ENCODE results near the gene HNRNPUL1. TPM values are rescaled to one million over a fixed set of nuclear protein-coding genes. Genes with fewer than 3 reads are reported as not detected.

Gene HNRNPUL1
- total and polyA plus RNA-seq, 9 of the 15 experiments (the other 6 are each of a cell fraction or from before 2014, with no cell fraction given): 7.3 to 211 (median 85.0) TPM

DNA sequence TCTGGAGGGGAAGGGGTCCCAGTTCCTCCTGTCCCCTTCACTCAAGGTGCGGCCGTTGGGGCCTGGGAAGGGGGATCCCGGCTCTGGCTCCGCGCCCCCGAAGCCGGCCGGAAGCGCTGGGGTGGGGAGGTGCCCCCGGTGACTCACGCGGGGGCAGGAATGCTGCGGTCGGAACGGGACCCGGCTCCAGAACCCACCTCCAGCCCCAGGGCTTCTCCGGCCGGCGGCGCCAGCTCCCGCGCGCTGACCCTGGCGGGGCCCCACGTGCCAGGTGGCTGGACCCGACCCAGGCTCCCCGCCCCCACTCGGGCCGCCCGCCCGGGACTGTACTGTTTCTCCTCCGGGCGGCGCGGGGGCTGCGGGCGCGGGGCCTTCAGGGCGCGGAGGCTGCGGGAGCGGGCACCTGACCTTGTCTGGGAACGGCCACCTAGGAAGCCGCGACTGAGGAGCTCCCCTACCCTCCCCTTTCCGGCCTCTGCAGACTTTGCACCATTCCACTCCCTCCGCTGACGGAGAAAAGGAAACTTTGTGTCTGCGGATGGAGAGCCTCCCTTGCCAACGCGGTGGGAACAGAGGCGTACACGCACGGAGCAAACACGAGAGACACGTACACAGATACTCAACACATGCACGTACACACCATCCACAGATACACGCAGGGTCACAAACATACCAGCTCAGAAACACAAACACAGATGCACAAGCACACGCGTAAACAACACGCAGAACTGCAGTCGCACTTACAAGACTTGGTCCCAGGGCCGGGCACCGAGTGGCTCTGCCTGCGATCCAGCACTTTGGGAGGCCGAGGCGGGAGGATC lies 37.9 kb upstream of the HNRNPUL1 start (continued):
- TF ChIP-seq, protein P1, sequence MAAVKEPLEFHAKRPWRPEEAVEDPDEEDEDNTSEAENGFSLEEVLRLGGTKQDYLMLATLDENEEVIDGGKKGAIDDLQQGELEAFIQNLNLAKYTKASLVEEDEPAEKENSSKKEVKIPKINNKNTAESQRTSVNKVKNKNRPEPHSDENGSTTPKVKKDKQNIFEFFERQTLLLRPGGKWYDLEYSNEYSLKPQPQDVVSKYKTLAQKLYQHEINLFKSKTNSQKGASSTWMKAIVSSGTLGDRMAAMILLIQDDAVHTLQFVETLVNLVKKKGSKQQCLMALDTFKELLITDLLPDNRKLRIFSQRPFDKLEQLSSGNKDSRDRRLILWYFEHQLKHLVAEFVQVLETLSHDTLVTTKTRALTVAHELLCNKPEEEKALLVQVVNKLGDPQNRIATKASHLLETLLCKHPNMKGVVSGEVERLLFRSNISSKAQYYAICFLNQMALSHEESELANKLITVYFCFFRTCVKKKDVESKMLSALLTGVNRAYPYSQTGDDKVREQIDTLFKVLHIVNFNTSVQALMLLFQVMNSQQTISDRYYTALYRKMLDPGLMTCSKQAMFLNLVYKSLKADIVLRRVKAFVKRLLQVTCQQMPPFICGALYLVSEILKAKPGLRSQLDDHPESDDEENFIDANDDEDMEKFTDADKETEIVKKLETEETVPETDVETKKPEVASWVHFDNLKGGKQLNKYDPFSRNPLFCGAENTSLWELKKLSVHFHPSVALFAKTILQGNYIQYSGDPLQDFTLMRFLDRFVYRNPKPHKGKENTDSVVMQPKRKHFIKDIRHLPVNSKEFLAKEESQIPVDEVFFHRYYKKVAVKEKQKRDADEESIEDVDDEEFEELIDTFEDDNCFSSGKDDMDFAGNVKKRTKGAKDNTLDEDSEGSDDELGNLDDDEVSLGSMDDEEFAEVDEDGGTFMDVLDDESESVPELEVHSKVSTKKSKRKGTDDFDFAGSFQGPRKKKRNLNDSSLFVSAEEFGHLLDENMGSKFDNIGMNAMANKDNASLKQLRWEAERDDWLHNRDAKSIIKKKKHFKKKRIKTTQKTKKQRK (IDR thresholded peaks at IDR 0.05; ENCODE audit: borderline replicate concordance, low read depth, low read length): no peak
- TF ChIP-seq ZNF75A (CRISPR knock-in tag; IDR thresholded peaks at IDR 0.05) (no peak), HES1 (IDR thresholded peaks at IDR 0.05; ENCODE audit: low read depth) (0 out of 2 replicates have a peak, but pooled peaks have one; percentile 35), EGR1 (conservative IDR thresholded peaks at IDR 0.05) (peak; percentile 78), OTX1 (CRISPR knock-in tag; IDR thresholded peaks at IDR 0.05) (peak; percentile 92), SMAD2 (IDR thresholded peaks at IDR 0.05; ENCODE audit: low read depth, low read length) (no peak), ZNF239 (CRISPR knock-in tag; IDR thresholded peaks at IDR 0.05) (no peak), ZBTB43 (CRISPR knock-in tag; IDR thresholded peaks at IDR 0.05) (no peak), JUN (IDR thresholded peaks at IDR 0.05; ENCODE audit: borderline replicate concordance, low read depth, low read length) (0 out of 2 replicates have a peak, but pooled peaks have one; percentile 49), JUN (CRISPR knock-in tag; IDR thresholded peaks at IDR 0.05; ENCODE audit: borderline replicate concordance) (no peak; the same call in 1 of the 2 replicates), MIER1 (IDR thresholded peaks at IDR 0.05; ENCODE audit: low read depth) (no peak), MTA1 (IDR thresholded peaks at IDR 0.05; ENCODE audit: borderline replicate concordance) (peak; percentile 28; the same call in 1 of the 2 replicates), ZBTB1 (CRISPR knock-in tag; IDR thresholded peaks at IDR 0.05; ENCODE audit: borderline replicate concordance, low read depth) (peak; percentile 60; the same call in 1 of the 2 replicates)
- TF ChIP-seq, protein P2, sequence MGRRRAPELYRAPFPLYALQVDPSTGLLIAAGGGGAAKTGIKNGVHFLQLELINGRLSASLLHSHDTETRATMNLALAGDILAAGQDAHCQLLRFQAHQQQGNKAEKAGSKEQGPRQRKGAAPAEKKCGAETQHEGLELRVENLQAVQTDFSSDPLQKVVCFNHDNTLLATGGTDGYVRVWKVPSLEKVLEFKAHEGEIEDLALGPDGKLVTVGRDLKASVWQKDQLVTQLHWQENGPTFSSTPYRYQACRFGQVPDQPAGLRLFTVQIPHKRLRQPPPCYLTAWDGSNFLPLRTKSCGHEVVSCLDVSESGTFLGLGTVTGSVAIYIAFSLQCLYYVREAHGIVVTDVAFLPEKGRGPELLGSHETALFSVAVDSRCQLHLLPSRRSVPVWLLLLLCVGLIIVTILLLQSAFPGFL (CRISPR knock-in tag; IDR thresholded peaks at IDR 0.05): no peak
- TF ChIP-seq, protein P3, sequence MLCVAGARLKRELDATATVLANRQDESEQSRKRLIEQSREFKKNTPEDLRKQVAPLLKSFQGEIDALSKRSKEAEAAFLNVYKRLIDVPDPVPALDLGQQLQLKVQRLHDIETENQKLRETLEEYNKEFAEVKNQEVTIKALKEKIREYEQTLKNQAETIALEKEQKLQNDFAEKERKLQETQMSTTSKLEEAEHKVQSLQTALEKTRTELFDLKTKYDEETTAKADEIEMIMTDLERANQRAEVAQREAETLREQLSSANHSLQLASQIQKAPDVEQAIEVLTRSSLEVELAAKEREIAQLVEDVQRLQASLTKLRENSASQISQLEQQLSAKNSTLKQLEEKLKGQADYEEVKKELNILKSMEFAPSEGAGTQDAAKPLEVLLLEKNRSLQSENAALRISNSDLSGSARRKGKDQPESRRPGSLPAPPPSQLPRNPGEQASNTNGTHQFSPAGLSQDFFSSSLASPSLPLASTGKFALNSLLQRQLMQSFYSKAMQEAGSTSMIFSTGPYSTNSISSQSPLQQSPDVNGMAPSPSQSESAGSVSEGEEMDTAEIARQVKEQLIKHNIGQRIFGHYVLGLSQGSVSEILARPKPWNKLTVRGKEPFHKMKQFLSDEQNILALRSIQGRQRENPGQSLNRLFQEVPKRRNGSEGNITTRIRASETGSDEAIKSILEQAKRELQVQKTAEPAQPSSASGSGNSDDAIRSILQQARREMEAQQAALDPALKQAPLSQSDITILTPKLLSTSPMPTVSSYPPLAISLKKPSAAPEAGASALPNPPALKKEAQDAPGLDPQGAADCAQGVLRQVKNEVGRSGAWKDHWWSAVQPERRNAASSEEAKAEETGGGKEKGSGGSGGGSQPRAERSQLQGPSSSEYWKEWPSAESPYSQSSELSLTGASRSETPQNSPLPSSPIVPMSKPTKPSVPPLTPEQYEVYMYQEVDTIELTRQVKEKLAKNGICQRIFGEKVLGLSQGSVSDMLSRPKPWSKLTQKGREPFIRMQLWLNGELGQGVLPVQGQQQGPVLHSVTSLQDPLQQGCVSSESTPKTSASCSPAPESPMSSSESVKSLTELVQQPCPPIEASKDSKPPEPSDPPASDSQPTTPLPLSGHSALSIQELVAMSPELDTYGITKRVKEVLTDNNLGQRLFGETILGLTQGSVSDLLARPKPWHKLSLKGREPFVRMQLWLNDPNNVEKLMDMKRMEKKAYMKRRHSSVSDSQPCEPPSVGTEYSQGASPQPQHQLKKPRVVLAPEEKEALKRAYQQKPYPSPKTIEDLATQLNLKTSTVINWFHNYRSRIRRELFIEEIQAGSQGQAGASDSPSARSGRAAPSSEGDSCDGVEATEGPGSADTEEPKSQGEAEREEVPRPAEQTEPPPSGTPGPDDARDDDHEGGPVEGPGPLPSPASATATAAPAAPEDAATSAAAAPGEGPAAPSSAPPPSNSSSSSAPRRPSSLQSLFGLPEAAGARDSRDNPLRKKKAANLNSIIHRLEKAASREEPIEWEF (CRISPR knock-in tag; IDR thresholded peaks at IDR 0.05): no peak

Measured in K562 (cell line).